ENCODE measurements around the gene SLAMF7. TPM values are rescaled to one million over a fixed set of nuclear protein-coding genes. Genes with fewer than 3 reads are reported as not detected.

Gene SLAMF7
- total and polyA plus RNA-seq, 2 experiments from 2014 or later: 0.11 TPM; not detected in 1

GRCh38 chr1:160800645-160801408, 61.8 kb downstream of the SLAMF7 start:
- ATAC-seq: no peak
- H3K9me3 Mint-ChIP-seq: peaks cover 4% of the 10 kb centered on the region; the same call in 1 of the 3 replicates

More at GRCh38 chr1:160800645-160801408, 61.8 kb downstream of the SLAMF7 start:
- no peak for DNase-seq (ENCODE audit: low spot score)
- no peak overlapping the region for H3K4me3 ChIP-seq
- no peaks in the 10 kb centered on the region for H4K20me1 ChIP-seq (replicated peaks; ENCODE audit: insufficient read depth)
- TF ChIP-seq REST (IDR thresholded peaks at IDR 0.05; ENCODE audit: unreplicated experiment) (no peak), NANOG (IDR thresholded peaks at IDR 0.05; ENCODE audit: borderline replicate concordance) (no peak), JUNB (IDR thresholded peaks at IDR 0.05; ENCODE audit: unreplicated experiment) (no peak), ETS1 (IDR thresholded peaks at IDR 0.05) (no peak), EZH2phosphoT487 (IDR thresholded peaks at IDR 0.05; ENCODE audit: unreplicated experiment) (no peak), STAT1 (IDR thresholded peaks at IDR 0.05; ENCODE audit: unreplicated experiment) (no peak)
- no peaks in the 10 kb centered on the region for H3K36me3 ChIP-seq (ENCODE audit: insufficient read depth)
- H3K79me2 ChIP-seq (replicated peaks; ENCODE audit: insufficient read depth): no peaks in the 10 kb centered on the region
- H2AFZ ChIP-seq: no peak overlapping the region
- no peak overlapping the region for H3K4me2 ChIP-seq
- no peaks in the 10 kb centered on the region for H3K36me3 Mint-ChIP-seq (ENCODE audit: low read depth)
- no peaks in the 10 kb centered on the region for H3K4me1 ChIP-seq (ENCODE audit: insufficient read depth)
- H3K4me1 Mint-ChIP-seq: no peaks in the 10 kb centered on the region
- H3K9me2 ChIP-seq (ENCODE audit: insufficient read depth): no peaks in the 10 kb centered on the region; the same call in 1 of the 2 replicates
- no peaks in the 10 kb centered on the region for H3K27me3 ChIP-seq (ENCODE audit: insufficient read depth)
- no peak overlapping the region for H3K27ac ChIP-seq (ENCODE audit: low read depth)
- H3K4me3 Mint-ChIP-seq: no peak overlapping the region
- no peaks in the 10 kb centered on the region for H3F3A ChIP-seq (replicated peaks; ENCODE audit: low read depth)
- H3K27ac Mint-ChIP-seq: no peak overlapping the region
- no peaks in the 10 kb centered on the region for H3K27me3 Mint-ChIP-seq (ENCODE audit: insufficient read depth, low read depth, poor library complexity)
